Gastrocnemius medialis (tissue), 4 donors: ENCODE measurements around the gene AICDA. TPM values are rescaled to one million over a fixed set of nuclear protein-coding genes. Genes with fewer than 3 reads are reported as not detected.
"Not testable (repeated sequence)": the region's sequence is repeated elsewhere in the genome, so short reads cannot be mapped to it uniquely, and the experiment has no call there.

Source experiments
- ATAC-seq, 2 donors: fragments of 150-250 bp; one replicate each; pipeline ENCODE4 v1.9.1; 2016
- DNase-seq, 2 donors: peaks; one replicate each; pipeline ENCODE4 v3.0.0-alpha.2; 2019
- H3K27ac ChIP-seq, 4 donors: fragments of 200-600 bp; sonication (generic); 1 replicate in 1 of 4; 2 replicates in 3 of 4; pipeline ENCODE4 v1.5.1; 2016 to 2018; ENCODE audit warnings: mild to moderate bottlenecking in 2 of 4, moderate library complexity in 1 of 4
- H3K27me3 ChIP-seq, 3 donors: fragments of 200-600 bp; sonication (generic) in 2 of 3; 1 replicate in 1 of 3; 2 replicates in 2 of 3; pipeline versions ENCODE4 v1.5.1 to v1.6.0; 2016 to 2019; ENCODE audit warnings: mild to moderate bottlenecking in 1 of 3, moderate library complexity in 1 of 3
- H3K36me3 ChIP-seq, 2 donors: fragments of 200-600 bp; sonication (generic) in 1 of 2; one replicate each; pipeline ENCODE4 v1.5.1; 2017 to 2018
- H3K4me1 ChIP-seq, 2 donors: fragments of 200-600 bp; sonication (generic) in 1 of 2; one replicate each; pipeline ENCODE4 v1.5.1; 2016 to 2017; ENCODE audit warnings: mild to moderate bottlenecking in 2 of 2
- H3K4me3 ChIP-seq, 4 donors: fragments of 200-600 bp; sonication (generic) in 3 of 4; 1 replicate in 1 of 4; 2 replicates in 3 of 4; pipeline ENCODE4 v1.5.1; 2016 to 2019; ENCODE audit warnings: mild to moderate bottlenecking in 2 of 4
- H3K9me3 ChIP-seq, 3 donors: fragments of 200-600 bp; sonication (generic) in 2 of 3; 1 replicate in 1 of 3; 2 replicates in 2 of 3; pipeline ENCODE4 v1.5.1; 2016 to 2019
- POLR2A ChIP-seq, 2 donors: fragments of 450-650 bp; IDR thresholded peaks; one replicate each; pipeline ENCODE4 v1.6.1; 2017; ENCODE audit warnings: antibody characterized with exemption in 2 of 2, mild to moderate bottlenecking in 2 of 2, moderate library complexity in 2 of 2
- in situ Hi-C, 4 donors: fragments of 200-750 bp; cut with MboI; loops; one replicate each; pipeline versions ENCODE4 v1.15.0 to v1.8.0; 2017; ENCODE audit warnings: low sequenced_read_pairs in 4 of 4
- intact Hi-C: fragments of 100-400 bp; cut with DNase I; formaldehyde crosslinking; loops from one replicate; pipeline ENCODE4 v1.15.1; 2023; ENCODE audit warnings: low total_unique reads
- total RNA-seq, 4 donors: library from RNA; depleted of rRNA; stranded (reverse); fragments of >200 nt; gene quantifications; one replicate each; pipeline versions ENCODE4 v1.1.0 to v1.2.3, GENCODE V29; 2016
- TF ChIP-seq, protein P1 (sequence below), 5 experiments: fragments of 450-650 bp in 3 of 5; fragments of 200-600 bp in 2 of 5; sonication (generic) in 2 of 5; IDR thresholded peaks in 4 of 5; conservative IDR thresholded peaks in 1 of 5; 1 replicate in 4 of 5; 2 replicates in 1 of 5; pipeline ENCODE4 v1.5.1; 2016 to 2019; ENCODE audit warnings: antibody characterized with exemption in 5 of 5, mild to moderate bottlenecking in 3 of 5, moderate library complexity in 3 of 5

Gene AICDA
- total RNA-seq, 4 donors from 2014 or later, result not detected

DNA sequence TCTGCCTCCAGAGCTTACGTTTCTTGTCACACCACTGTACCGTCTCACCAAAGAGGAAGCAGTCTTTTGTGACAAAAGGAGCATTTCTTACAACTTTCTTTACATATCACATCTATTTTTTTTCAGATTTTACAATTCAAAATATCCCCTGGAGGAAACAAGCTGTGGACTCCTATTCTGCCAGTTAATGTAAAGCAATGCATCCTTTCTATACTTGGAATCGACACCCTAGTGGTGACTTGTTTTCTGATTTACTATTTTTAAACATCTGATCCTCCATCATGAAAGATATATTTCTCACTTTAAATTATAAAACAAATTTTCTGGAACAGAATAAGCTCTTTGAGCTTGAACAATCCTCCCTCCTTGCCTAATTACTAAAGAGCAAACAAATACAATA is 34.8 kb downstream of the AICDA start:
- in situ Hi-C loops (no loop called here), intact Hi-C loops (no loop called here)
- no peak for TF ChIP-seq POLR2A (IDR thresholded peaks at IDR 0.05)
- TF ChIP-seq, protein P1, sequence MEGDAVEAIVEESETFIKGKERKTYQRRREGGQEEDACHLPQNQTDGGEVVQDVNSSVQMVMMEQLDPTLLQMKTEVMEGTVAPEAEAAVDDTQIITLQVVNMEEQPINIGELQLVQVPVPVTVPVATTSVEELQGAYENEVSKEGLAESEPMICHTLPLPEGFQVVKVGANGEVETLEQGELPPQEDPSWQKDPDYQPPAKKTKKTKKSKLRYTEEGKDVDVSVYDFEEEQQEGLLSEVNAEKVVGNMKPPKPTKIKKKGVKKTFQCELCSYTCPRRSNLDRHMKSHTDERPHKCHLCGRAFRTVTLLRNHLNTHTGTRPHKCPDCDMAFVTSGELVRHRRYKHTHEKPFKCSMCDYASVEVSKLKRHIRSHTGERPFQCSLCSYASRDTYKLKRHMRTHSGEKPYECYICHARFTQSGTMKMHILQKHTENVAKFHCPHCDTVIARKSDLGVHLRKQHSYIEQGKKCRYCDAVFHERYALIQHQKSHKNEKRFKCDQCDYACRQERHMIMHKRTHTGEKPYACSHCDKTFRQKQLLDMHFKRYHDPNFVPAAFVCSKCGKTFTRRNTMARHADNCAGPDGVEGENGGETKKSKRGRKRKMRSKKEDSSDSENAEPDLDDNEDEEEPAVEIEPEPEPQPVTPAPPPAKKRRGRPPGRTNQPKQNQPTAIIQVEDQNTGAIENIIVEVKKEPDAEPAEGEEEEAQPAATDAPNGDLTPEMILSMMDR (IDR thresholded peaks at IDR 0.05 in 4 of 5, conservative IDR thresholded peaks at IDR 0.05 in 1 of 5), result no peak
- ATAC-seq (no peak), DNase-seq (no peak)
- H3K4me1 ChIP-seq, result no peaks in the 10 kb centered on the region
- no peaks in the 10 kb centered on the region for H3K9me3 ChIP-seq
- H3K27me3 ChIP-seq, result no peaks in the 10 kb centered on the region
- no peak overlapping the region for H3K27ac ChIP-seq
- H3K4me3 ChIP-seq, result no peak overlapping the region
- no peaks in the 10 kb centered on the region for H3K36me3 ChIP-seq

DNA sequence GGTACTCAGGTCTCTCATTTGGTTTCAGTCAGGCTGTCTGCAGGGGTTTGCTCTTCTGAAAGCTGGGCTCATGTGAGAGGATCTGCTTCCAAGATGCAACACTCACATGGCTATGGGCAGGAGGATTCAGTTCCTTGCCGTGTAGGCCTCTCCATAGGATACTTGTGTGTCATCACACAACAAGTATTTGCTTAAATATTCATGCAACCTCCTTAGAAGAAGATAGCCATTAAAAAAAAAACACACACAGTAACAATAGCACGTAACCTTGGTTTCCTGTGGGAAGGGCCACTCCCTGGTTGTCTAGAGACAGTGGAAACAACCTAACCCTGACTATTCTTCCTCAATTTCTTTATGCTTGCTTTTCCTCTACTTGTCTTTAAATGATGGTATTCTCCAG is 40.2 kb downstream of the AICDA start:
- in situ Hi-C loops (no loop called here), intact Hi-C loops (no loop called here)
- no peak for ATAC-seq
- DNase-seq, result no peak
- H3K4me1 ChIP-seq, result no peaks in the 10 kb centered on the region
- H3K4me3 ChIP-seq, result no peak overlapping the region
- H3K36me3 ChIP-seq, result no peaks in the 10 kb centered on the region
- no peak overlapping the region for H3K27ac ChIP-seq
- no peaks in the 10 kb centered on the region for H3K9me3 ChIP-seq
- H3K27me3 ChIP-seq, result no peaks in the 10 kb centered on the region
- TF ChIP-seq, protein P1 (IDR thresholded peaks at IDR 0.05 in 4 of 5, conservative IDR thresholded peaks at IDR 0.05 in 1 of 5), result no peak
- no peak for TF ChIP-seq POLR2A (IDR thresholded peaks at IDR 0.05)

DNA sequence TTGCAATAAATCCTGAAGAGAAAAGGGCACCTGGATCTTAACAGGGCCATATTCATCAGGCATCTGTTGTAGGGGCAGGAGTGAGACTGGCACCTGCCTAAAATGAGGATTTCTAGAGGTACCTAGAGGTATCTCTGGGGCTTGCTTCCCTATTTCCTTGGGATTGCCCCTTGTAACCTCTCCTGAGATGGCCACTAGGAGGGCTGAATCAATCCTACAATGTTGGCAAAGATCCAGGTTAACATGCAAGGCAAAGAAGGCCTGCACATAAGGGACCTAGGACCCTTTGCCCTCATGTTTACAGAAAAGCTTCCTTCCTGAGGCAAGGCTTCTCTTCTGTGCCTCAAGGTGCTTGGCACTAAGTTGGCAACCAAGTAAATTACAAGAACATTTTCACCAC is 46.1 kb downstream of the AICDA start:
- Histone ChIP-seq H3K36me3 (no peaks in the 10 kb centered on the region), H3K27me3 (no peaks in the 10 kb centered on the region), H3K9me3 (no peaks in the 10 kb centered on the region), H3K4me1 (no peaks in the 10 kb centered on the region), H3K4me3 (no peak overlapping the region), H3K27ac (no peak overlapping the region)
- TF ChIP-seq, protein P1 (IDR thresholded peaks at IDR 0.05 in 4 of 5, conservative IDR thresholded peaks at IDR 0.05 in 1 of 5), result no peak
- no peak for TF ChIP-seq POLR2A (IDR thresholded peaks at IDR 0.05)
- no peak for DNase-seq
- intact Hi-C loops (no loop called here), in situ Hi-C loops (no loop called here)
- no peak for ATAC-seq

DNA sequence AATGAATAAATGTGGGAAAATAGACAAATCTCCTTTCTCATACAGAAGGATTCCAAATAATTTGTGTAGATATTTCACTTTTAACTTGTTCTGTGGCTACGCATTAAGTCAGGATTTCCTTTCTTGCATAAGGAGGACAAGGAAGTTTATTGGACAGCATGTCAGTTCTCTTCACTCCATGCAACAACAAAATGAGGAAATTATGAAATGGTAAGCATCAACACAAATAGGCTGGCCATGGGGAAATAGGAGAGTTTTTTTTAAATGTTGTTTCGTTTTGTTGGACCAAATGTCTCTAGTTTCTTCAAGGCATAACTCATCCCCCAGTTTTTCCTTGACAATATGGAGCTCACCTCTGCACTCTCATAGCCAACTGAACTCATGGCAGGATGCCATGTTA is 46.6 kb downstream of the AICDA start:
- H3K36me3 ChIP-seq, H3K27ac ChIP-seq, H3K9me3 ChIP-seq, intact Hi-C loops, H3K27me3 ChIP-seq, H3K4me1 ChIP-seq, DNase-seq, ATAC-seq, H3K4me3 ChIP-seq, in situ Hi-C loops: not testable (repeated sequence)

DNA sequence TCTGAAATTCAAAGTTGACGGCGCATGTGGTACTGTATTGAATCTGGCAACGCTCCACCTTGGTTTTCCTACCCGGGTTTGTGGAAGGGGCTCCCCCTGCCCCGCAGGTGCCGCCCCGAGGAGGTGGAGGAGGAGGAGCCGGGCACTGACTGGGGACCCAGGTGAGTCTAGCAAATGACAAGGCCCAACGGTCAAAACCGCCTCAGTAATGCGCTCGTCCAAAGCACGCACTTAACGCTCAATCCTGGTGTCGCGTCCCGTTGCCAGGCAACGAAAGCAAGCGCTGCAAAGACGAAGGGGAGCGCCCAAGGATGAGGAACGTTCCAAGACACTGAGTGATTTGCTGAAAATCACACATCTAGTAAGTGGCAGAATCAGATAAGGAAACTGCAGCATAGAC is 48.0 kb downstream of the AICDA start:
- no peak overlapping the region for H3K27ac ChIP-seq
- H3K4me1 ChIP-seq, result no peaks in the 10 kb centered on the region
- ATAC-seq (no peak), DNase-seq (no peak)
- TF ChIP-seq POLR2A (IDR thresholded peaks at IDR 0.05), result no peak
- TF ChIP-seq, protein P1 (IDR thresholded peaks at IDR 0.05 in 4 of 5, conservative IDR thresholded peaks at IDR 0.05 in 1 of 5), result no peak
- H3K36me3 ChIP-seq, result no peaks in the 10 kb centered on the region
- no peaks in the 10 kb centered on the region for H3K27me3 ChIP-seq
- no peak overlapping the region for H3K4me3 ChIP-seq
- in situ Hi-C loops, result no loop called here
- no peaks in the 10 kb centered on the region for H3K9me3 ChIP-seq
- intact Hi-C loops, result no loop called here
